ENCODE results near the gene RNASE8. TPM values are rescaled to one million over a fixed set of nuclear protein-coding genes. Genes with fewer than 3 reads are reported as not detected.
A peak's percentile ranks its signal among the peaks of the same experiment; 100 is the strongest.

The RNASE8 gene
- total and polyA plus RNA-seq, 2 experiments from 2014 or later = not detected

DNA sequence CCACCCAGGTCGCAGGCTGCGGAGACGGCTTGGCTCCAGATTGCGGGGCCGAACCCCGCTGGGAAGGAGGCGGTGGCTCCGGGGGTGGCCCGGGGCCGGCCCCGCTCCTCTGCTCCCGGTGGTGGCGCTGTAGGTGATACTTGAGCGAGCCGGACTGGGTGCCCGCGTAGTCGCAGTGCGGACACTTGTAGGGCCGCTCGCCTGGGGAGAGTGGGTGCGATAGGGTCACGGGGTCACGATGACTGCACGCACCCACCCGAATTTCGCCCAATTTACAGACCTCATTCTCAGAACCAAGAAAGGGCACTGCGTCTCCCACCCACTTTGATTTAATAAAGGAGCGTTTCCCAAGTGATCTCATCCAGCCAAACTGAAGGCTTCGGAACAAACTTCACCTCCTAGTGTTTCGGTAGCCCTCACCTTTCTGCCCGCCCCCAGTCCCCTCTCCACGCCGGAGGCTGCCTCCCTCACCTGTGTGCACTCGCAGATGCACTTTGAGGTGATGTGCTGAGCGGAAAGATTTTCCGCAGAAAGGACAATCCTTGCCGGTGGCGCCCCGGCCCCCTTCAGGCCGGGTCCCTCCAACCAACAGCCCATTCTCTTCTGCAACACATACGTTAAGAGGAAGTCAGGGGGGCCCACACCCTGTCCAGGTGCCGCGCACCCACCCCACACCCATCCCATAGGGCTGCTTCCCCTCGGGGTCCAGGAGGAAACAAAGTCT, 33.5 kb downstream of the RNASE8 start:
- no peak for DNase-seq (ENCODE audit: low spot score)
- Histone ChIP-seq H3K4me3 (no peak overlapping the region), H3K27me3 (no peaks in the 10 kb centered on the region), H3K36me3 (replicated peaks; ENCODE audit: insufficient read depth, low read depth) (no peaks in the 10 kb centered on the region), H3K79me2 (peaks cover 34% of the 10 kb centered on the region), H3K27ac (no peak overlapping the region), H3K9me2 (replicated peaks; ENCODE audit: insufficient read depth) (no peaks in the 10 kb centered on the region), H3K4me1 (ENCODE audit: insufficient read depth) (peaks cover 18% of the 10 kb centered on the region), H4K20me1 (ENCODE audit: insufficient read depth, poor library complexity, severe bottlenecking) (peaks cover 11% of the 10 kb centered on the region), H3K9me3 (ENCODE audit: low read depth) (no peaks in the 10 kb centered on the region), H3K4me2 (no peak overlapping the region), H2AFZ (no peak overlapping the region)
- WGBS (ENCODE audit: low lambda C conversion rate, missing lambda C conversion rate) = 96% methylated on average over 38 of the region's 45 CpGs
- TF ChIP-seq, protein P1, sequence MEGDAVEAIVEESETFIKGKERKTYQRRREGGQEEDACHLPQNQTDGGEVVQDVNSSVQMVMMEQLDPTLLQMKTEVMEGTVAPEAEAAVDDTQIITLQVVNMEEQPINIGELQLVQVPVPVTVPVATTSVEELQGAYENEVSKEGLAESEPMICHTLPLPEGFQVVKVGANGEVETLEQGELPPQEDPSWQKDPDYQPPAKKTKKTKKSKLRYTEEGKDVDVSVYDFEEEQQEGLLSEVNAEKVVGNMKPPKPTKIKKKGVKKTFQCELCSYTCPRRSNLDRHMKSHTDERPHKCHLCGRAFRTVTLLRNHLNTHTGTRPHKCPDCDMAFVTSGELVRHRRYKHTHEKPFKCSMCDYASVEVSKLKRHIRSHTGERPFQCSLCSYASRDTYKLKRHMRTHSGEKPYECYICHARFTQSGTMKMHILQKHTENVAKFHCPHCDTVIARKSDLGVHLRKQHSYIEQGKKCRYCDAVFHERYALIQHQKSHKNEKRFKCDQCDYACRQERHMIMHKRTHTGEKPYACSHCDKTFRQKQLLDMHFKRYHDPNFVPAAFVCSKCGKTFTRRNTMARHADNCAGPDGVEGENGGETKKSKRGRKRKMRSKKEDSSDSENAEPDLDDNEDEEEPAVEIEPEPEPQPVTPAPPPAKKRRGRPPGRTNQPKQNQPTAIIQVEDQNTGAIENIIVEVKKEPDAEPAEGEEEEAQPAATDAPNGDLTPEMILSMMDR (IDR thresholded peaks at IDR 0.05; ENCODE audit: poor library complexity) = no peak
- no peak for TF ChIP-seq EZH2 (IDR thresholded peaks at IDR 0.05; ENCODE audit: borderline replicate concordance)
- no peak for TF ChIP-seq EZH2phosphoT487 (IDR thresholded peaks at IDR 0.05; ENCODE audit: low read depth, severe bottlenecking, unreplicated experiment)

DNA sequence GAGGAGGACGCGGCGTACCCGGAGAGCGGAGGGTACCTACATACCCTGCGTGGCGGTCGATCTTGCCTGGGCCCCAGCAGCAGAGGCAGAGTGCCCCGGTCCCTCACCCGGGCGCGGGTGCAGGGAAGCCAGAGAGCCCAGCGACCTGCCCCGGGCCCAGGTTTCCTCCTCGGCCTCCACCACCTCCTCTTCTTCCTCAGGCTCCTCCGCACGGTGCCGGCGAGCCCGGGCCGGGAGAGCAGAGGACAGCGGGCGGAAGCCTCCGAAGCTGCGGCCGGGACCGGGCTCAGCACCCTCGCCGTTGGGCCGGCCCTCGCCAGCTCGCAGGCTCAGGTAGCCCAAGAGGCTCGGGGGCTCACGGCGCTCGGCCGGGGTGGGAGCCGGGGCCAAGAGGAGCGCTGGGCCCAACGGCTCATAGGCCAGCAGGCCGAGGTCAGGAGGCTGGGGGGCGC, 34.2 kb downstream of the RNASE8 start:
- WGBS (ENCODE audit: low lambda C conversion rate, missing lambda C conversion rate) = 96% methylated on average over 25 of the region's 42 CpGs

DNA sequence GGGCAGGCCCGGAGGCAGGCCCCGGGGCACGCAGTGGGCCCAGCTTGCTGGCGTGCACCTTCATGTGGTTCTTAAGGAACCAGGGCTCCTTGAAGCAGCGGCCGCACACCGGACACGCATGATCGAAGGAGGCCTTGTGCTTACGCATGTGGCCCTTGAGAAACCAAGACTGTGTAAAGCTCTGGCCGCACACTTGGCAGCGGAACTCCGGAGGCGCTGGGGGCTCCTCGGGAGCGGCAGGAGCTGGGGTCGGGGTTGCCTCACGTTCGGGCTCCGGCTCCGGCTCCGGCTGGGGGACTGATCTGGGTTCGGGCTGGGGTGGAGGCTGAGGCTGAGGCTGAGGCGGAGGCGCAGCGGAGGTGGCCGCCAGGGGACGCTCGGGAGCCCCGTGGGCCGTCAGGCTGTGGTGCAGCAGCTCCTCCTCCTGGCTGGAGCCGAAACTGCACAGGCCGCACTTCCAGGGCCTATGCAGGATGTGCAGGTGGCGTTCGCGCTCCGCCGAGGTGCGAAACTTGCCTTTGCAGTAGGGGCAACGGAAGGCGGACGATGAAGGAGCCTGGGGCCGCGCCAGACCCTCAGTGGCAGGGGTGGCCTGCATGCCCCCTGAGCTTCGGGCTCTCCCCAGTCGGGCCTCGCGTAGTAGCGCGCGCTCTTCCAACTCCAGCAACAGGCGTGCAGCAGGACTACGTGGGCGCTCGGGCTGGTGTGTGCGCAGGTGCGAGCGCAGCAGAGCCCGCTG, 34.8 kb downstream of the RNASE8 start:
- no peaks in the 10 kb centered on the region for H3K9me3 ChIP-seq (ENCODE audit: low read depth)
- no peaks in the 10 kb centered on the region for H3K27me3 ChIP-seq
- peaks cover 18% of the 10 kb centered on the region for H3K4me1 ChIP-seq (ENCODE audit: insufficient read depth)
- whole genome bisulfite sequencing (ENCODE audit: low lambda C conversion rate, missing lambda C conversion rate) = 69% methylated on average over 57 of the region's 59 CpGs
- DNase-seq (ENCODE audit: low spot score) = peak; percentile 86
- H4K20me1 ChIP-seq (ENCODE audit: insufficient read depth, poor library complexity, severe bottlenecking) = peaks cover 11% of the 10 kb centered on the region
- no peaks in the 10 kb centered on the region for H3K36me3 ChIP-seq (replicated peaks; ENCODE audit: insufficient read depth, low read depth)
- H3K4me3 ChIP-seq = no peak overlapping the region
- no peaks in the 10 kb centered on the region for H3K9me2 ChIP-seq (replicated peaks; ENCODE audit: insufficient read depth)
- TF ChIP-seq, protein P1 (IDR thresholded peaks at IDR 0.05; ENCODE audit: poor library complexity) = peak; percentile 96
- no peak for TF ChIP-seq EZH2phosphoT487 (IDR thresholded peaks at IDR 0.05; ENCODE audit: low read depth, severe bottlenecking, unreplicated experiment)
- no peak overlapping the region for H2AFZ ChIP-seq
- no peak overlapping the region for H3K4me2 ChIP-seq
- H3K27ac ChIP-seq = no peak overlapping the region
- H3K79me2 ChIP-seq = peaks cover 41% of the 10 kb centered on the region

More for the DNA sequence above, 34.2 kb downstream of the RNASE8 start:
- Histone ChIP-seq H3K27me3 (no peaks in the 10 kb centered on the region), H3K79me2 (peaks cover 41% of the 10 kb centered on the region), H3K4me3 (no peak overlapping the region), H3K4me1 (ENCODE audit: insufficient read depth) (peaks cover 18% of the 10 kb centered on the region), H4K20me1 (ENCODE audit: insufficient read depth, poor library complexity, severe bottlenecking) (peaks cover 11% of the 10 kb centered on the region), H3K36me3 (replicated peaks; ENCODE audit: insufficient read depth, low read depth) (no peaks in the 10 kb centered on the region), H3K9me3 (ENCODE audit: low read depth) (no peaks in the 10 kb centered on the region), H3K27ac (no peak overlapping the region), H2AFZ (no peak overlapping the region), H3K9me2 (replicated peaks; ENCODE audit: insufficient read depth) (no peaks in the 10 kb centered on the region), H3K4me2 (no peak overlapping the region)
- TF ChIP-seq EZH2phosphoT487 (IDR thresholded peaks at IDR 0.05; ENCODE audit: low read depth, severe bottlenecking, unreplicated experiment) (no peak), EZH2 (IDR thresholded peaks at IDR 0.05; ENCODE audit: borderline replicate concordance) (no peak)
- TF ChIP-seq, protein P1 (IDR thresholded peaks at IDR 0.05; ENCODE audit: poor library complexity) = no peak
- no peak for DNase-seq (ENCODE audit: low spot score)
